ENCODE results near the gene CRTC1. TPM values are rescaled to one million over a fixed set of nuclear protein-coding genes. Genes with fewer than 3 reads are reported as not detected.

CRTC1 gene
- total RNA-seq, 1 donor from 2014 or later = 39.7 TPM

GRCh38 chr19:18776288-18776594, 92.8 kb downstream of the CRTC1 start:
- Mint-ChIP-seq H3K27me3 (peaks cover 8% of the 10 kb centered on the region), H3K27ac (no peak overlapping the region), H3K36me3 (ENCODE audit: insufficient read depth) (no peaks in the 10 kb centered on the region), H3K4me1 (ENCODE audit: low read depth) (no peaks in the 10 kb centered on the region), H3K9me3 (ENCODE audit: low read depth) (no peaks in the 10 kb centered on the region), H3K4me3 (ENCODE audit: low read depth) (no peak overlapping the region)
- no peak for TF ChIP-seq CTCF (IDR thresholded peaks at IDR 0.05; ENCODE audit: unreplicated experiment)
- DNase-seq (ENCODE audit: low spot score, unreplicated experiment) = no peak

GRCh38 chr19:18776736-18777135, 93.3 kb downstream of the CRTC1 start:
- no peak for TF ChIP-seq CTCF (IDR thresholded peaks at IDR 0.05; ENCODE audit: unreplicated experiment)
- H3K27ac Mint-ChIP-seq = no peak overlapping the region
- no peaks in the 10 kb centered on the region for H3K9me3 Mint-ChIP-seq (ENCODE audit: low read depth)
- peaks cover 8% of the 10 kb centered on the region for H3K27me3 Mint-ChIP-seq
- no peaks in the 10 kb centered on the region for H3K36me3 Mint-ChIP-seq (ENCODE audit: insufficient read depth)
- H3K4me3 Mint-ChIP-seq (ENCODE audit: low read depth) = no peak overlapping the region
- DNase-seq (ENCODE audit: low spot score, unreplicated experiment) = no peak
- H3K4me1 Mint-ChIP-seq (ENCODE audit: low read depth) = no peaks in the 10 kb centered on the region

GRCh38 chr19:18777301-18778075, 94.0 kb downstream of the CRTC1 start:
- Mint-ChIP-seq H3K36me3 (ENCODE audit: insufficient read depth) (no peaks in the 10 kb centered on the region), H3K9me3 (ENCODE audit: low read depth) (no peaks in the 10 kb centered on the region), H3K4me1 (ENCODE audit: low read depth) (no peaks in the 10 kb centered on the region), H3K4me3 (ENCODE audit: low read depth) (no peak overlapping the region), H3K27ac (no peak overlapping the region), H3K27me3 (peaks cover 8% of the 10 kb centered on the region)
- no peak for DNase-seq (ENCODE audit: low spot score, unreplicated experiment)
- no peak for TF ChIP-seq CTCF (IDR thresholded peaks at IDR 0.05; ENCODE audit: unreplicated experiment)

- Mint-ChIP-seq H3K4me1 (ENCODE audit: low read depth) (no peaks in the 10 kb centered on the region), H3K36me3 (ENCODE audit: insufficient read depth) (no peaks in the 10 kb centered on the region), H3K27ac (no peak overlapping the region), H3K9me3 (ENCODE audit: low read depth) (no peaks in the 10 kb centered on the region), H3K27me3 (peaks cover 8% of the 10 kb centered on the region), H3K4me3 (ENCODE audit: low read depth) (no peak overlapping the region)
- no peak for DNase-seq (ENCODE audit: low spot score, unreplicated experiment)
- no peak for TF ChIP-seq CTCF (IDR thresholded peaks at IDR 0.05; ENCODE audit: unreplicated experiment)
These were observed 94.6 kb downstream of the CRTC1 start for GRCh38 chr19:18778076-18778389.

GRCh38 chr19:18778826-18779495, 95.5 kb downstream of the CRTC1 start:
- Mint-ChIP-seq H3K27me3 (peaks cover 9% of the 10 kb centered on the region), H3K4me1 (ENCODE audit: low read depth) (no peaks in the 10 kb centered on the region), H3K9me3 (ENCODE audit: low read depth) (no peaks in the 10 kb centered on the region), H3K36me3 (ENCODE audit: insufficient read depth) (no peaks in the 10 kb centered on the region), H3K27ac (no peak overlapping the region), H3K4me3 (ENCODE audit: low read depth) (no peak overlapping the region)
- no peak for TF ChIP-seq CTCF (IDR thresholded peaks at IDR 0.05; ENCODE audit: unreplicated experiment)
- DNase-seq (ENCODE audit: low spot score, unreplicated experiment) = no peak

All from progenitor cell of endocrine pancreas (in vitro differentiated cells).